Measurements from ENCODE around the gene TNKS1BP1. TPM values are rescaled to one million over a fixed set of nuclear protein-coding genes. Genes with fewer than 3 reads are reported as not detected.

TNKS1BP1 gene
- total RNA-seq, 4 donors from 2014 or later = 98.5 to 165 (median 125) TPM

DNA sequence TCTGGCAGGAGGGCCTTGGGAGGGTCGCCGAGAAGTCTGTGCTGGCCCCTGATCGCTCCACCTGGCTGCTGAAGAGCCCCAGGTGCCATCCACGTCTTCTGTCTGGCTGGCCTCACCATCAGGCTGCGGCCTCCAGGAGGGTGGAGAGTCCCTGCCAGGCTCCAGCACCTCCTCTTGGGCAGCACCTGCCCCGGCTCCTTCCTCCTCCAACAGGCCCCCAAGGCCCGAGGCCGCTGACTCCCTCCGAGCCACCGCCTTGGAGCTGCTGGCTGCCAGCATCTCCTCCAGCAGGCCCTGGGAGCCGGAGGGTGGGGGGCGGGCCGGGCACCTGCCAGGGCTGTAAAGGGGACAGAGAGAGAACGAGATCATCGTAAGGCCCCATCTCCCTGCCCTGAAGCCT lies 22.3 kb downstream of the TNKS1BP1 start:
- TF ChIP-seq POLR2A (IDR thresholded peaks at IDR 0.05) = no peak
- TF ChIP-seq, protein P1, sequence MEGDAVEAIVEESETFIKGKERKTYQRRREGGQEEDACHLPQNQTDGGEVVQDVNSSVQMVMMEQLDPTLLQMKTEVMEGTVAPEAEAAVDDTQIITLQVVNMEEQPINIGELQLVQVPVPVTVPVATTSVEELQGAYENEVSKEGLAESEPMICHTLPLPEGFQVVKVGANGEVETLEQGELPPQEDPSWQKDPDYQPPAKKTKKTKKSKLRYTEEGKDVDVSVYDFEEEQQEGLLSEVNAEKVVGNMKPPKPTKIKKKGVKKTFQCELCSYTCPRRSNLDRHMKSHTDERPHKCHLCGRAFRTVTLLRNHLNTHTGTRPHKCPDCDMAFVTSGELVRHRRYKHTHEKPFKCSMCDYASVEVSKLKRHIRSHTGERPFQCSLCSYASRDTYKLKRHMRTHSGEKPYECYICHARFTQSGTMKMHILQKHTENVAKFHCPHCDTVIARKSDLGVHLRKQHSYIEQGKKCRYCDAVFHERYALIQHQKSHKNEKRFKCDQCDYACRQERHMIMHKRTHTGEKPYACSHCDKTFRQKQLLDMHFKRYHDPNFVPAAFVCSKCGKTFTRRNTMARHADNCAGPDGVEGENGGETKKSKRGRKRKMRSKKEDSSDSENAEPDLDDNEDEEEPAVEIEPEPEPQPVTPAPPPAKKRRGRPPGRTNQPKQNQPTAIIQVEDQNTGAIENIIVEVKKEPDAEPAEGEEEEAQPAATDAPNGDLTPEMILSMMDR (IDR thresholded peaks at IDR 0.05 in 4 of 5, conservative IDR thresholded peaks at IDR 0.05 in 1 of 5) = no peak
- H3K36me3 ChIP-seq = peaks cover 18 to 73% of the 10 kb centered on the region in 2 donors
- no peak overlapping the region for H3K4me3 ChIP-seq
- peaks cover 33 to 35% of the 10 kb centered on the region in 2 donors for H3K4me1 ChIP-seq
- DNase-seq = no peak
- in situ Hi-C loops (cut with MboI; ENCODE audit: low sequenced_read_pairs in 4 of 4) (no loop called here), intact Hi-C loops (cut with DNase I; ENCODE audit: low total_unique reads) (no loop called here)
- H3K27ac ChIP-seq = no peak overlapping the region
- H3K9me3 ChIP-seq = peaks cover 0 to 9% (median 5%) of the 10 kb centered on the region in 3 donors
- no peak for ATAC-seq
- no peaks in the 10 kb centered on the region for H3K27me3 ChIP-seq

- H3K27me3 ChIP-seq = no peaks in the 10 kb centered on the region
- intact Hi-C loops (cut with DNase I; ENCODE audit: low total_unique reads) (no loop called here), in situ Hi-C loops (cut with MboI; ENCODE audit: low sequenced_read_pairs in 4 of 4) (no loop called here)
- H3K4me3 ChIP-seq = no peak overlapping the region
- no peak for DNase-seq
- TF ChIP-seq, protein P1 (IDR thresholded peaks at IDR 0.05 in 4 of 5, conservative IDR thresholded peaks at IDR 0.05 in 1 of 5) = no peak
- H3K36me3 ChIP-seq = peaks cover 18 to 74% of the 10 kb centered on the region in 2 donors
- peaks cover 28 to 29% of the 10 kb centered on the region in 2 donors for H3K4me1 ChIP-seq
- peaks cover 0 to 9% (median 5%) of the 10 kb centered on the region in 3 donors for H3K9me3 ChIP-seq
- H3K27ac ChIP-seq = no peak overlapping the region
- ATAC-seq = no peak
These were observed 22.9 kb downstream of the TNKS1BP1 start for GRCh38 chr11:57301711-57302423.

DNA sequence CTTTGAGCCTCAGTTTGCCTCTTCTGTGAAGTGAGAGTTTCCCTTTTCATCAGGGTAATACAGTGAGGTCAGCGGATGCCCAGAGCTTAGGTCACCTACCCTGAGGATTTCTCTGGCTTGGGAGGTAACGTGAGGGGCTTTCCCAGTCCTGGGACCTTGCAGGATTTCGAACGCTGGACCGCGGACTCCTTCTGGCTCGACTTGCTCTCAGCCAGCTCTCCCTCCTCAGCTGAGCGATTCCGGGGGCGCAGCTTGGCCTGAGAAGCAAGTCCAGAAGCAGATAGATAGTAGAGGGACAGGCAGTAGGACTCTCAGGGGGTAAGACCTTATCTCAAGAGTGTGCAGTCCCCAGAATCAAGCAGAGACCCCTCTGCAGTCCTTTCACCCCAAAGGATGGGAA lies 24.0 kb downstream of the TNKS1BP1 start:
- Histone ChIP-seq H3K27me3 (no peaks in the 10 kb centered on the region), H3K4me3 (no peak overlapping the region), H3K9me3 (peaks cover 0 to 9% (median 5%) of the 10 kb centered on the region in 3 donors), H3K27ac (no peak overlapping the region), H3K4me1 (peaks cover 17 to 20% of the 10 kb centered on the region in 2 donors), H3K36me3 (peaks cover 18 to 73% of the 10 kb centered on the region in 2 donors)
- TF ChIP-seq POLR2A (IDR thresholded peaks at IDR 0.05) = no peak
- TF ChIP-seq, protein P1 (IDR thresholded peaks at IDR 0.05 in 4 of 5, conservative IDR thresholded peaks at IDR 0.05 in 1 of 5) = no peak
- no peak for ATAC-seq
- no peak for DNase-seq
- in situ Hi-C loops (cut with MboI; ENCODE audit: low sequenced_read_pairs in 4 of 4) = no loop called here
- intact Hi-C loops (cut with DNase I; ENCODE audit: low total_unique reads) = no loop called here

DNA sequence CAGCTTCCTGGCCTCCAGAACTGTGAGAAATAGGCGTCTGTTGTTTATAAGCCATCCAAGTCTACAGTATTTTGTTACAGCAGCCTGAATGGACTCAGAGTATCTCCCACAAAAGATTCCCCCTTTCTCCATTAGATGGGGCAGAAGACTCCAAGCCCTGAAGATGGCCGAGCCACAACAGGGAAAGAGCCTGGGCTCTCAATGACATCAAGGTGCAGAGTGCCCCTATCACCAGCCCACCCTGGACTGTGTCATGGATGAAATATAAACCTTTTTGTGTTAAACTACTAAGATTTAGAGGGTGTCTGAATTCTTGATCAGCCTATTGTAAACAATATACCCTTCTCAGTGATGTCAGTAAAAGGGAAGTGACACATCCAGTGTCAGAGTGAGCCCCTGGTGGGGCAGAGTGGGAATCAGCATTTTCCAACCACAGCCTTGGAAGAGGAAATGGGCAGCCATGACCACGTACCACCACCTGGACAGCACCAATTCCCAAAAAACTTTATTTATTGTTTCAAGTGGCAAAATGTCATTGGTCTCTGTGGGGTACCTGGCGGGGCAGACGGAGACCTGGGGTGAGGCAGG lies 25.5 kb downstream of the TNKS1BP1 start:
- H3K9me3 ChIP-seq = peaks cover 0 to 9% (median 5%) of the 10 kb centered on the region in 3 donors
- in situ Hi-C loops (cut with MboI; ENCODE audit: low sequenced_read_pairs in 4 of 4) = no loop called here

More for the DNA sequence above, 25.5 kb downstream of the TNKS1BP1 start:
- ATAC-seq = no peak
- no peak for DNase-seq
- Histone ChIP-seq H3K4me3 (no peak overlapping the region), H3K36me3 (peaks cover 18 to 63% of the 10 kb centered on the region in 2 donors), H3K4me1 (peaks cover 2 to 9% of the 10 kb centered on the region in 2 donors), H3K27me3 (no peaks in the 10 kb centered on the region), H3K27ac (no peak overlapping the region)
- intact Hi-C loops (cut with DNase I; ENCODE audit: low total_unique reads) = no loop called here
- no peak for TF ChIP-seq POLR2A (IDR thresholded peaks at IDR 0.05)
- TF ChIP-seq, protein P1 (IDR thresholded peaks at IDR 0.05 in 4 of 5, conservative IDR thresholded peaks at IDR 0.05 in 1 of 5) = no peak

Data from gastrocnemius medialis (tissue), 4 donors.